Adipocyte (in vitro differentiated cells): Measurements from ENCODE around the gene ADAMTS17.

Source experiments
- DNase-seq: peaks from one replicate; pipeline ENCODE4 v3.0.0-alpha.2; 2015; ENCODE audit warnings: low read depth
- H3K27me3 ChIP-seq: replicated peaks from 2 replicates; pipeline ENCODE4 v1.7.0; 2013; ENCODE audit warnings: mild to moderate bottlenecking, low read length, moderate library complexity; ENCODE audit not compliant: control insufficient read depth, insufficient read depth
- H3K36me3 ChIP-seq: 2 replicates; pipeline ENCODE4 v1.7.0; 2013; ENCODE audit warnings: low read length, mild to moderate bottlenecking, moderate library complexity; ENCODE audit not compliant: control insufficient read depth, insufficient read depth, severe bottlenecking
- H3K4me1 ChIP-seq: 2 replicates; pipeline ENCODE4 v1.7.0; 2013; ENCODE audit warnings: mild to moderate bottlenecking, low read length, moderate library complexity; ENCODE audit not compliant: control insufficient read depth, insufficient read depth
- H3K4me3 ChIP-seq: 2 replicates; pipeline ENCODE4 v1.7.0; 2013; ENCODE audit warnings: mild to moderate bottlenecking, low read length, moderate library complexity
- H3K9ac ChIP-seq: 2 replicates; pipeline ENCODE4 v1.7.0; 2013; ENCODE audit warnings: mild to moderate bottlenecking, low read length, moderate library complexity
- H3K9me3 ChIP-seq: 2 replicates; pipeline ENCODE4 v1.7.0; 2013; ENCODE audit warnings: mild to moderate bottlenecking, low read length, moderate library complexity; ENCODE audit not compliant: control insufficient read depth

The ADAMTS17 gene

DNA sequence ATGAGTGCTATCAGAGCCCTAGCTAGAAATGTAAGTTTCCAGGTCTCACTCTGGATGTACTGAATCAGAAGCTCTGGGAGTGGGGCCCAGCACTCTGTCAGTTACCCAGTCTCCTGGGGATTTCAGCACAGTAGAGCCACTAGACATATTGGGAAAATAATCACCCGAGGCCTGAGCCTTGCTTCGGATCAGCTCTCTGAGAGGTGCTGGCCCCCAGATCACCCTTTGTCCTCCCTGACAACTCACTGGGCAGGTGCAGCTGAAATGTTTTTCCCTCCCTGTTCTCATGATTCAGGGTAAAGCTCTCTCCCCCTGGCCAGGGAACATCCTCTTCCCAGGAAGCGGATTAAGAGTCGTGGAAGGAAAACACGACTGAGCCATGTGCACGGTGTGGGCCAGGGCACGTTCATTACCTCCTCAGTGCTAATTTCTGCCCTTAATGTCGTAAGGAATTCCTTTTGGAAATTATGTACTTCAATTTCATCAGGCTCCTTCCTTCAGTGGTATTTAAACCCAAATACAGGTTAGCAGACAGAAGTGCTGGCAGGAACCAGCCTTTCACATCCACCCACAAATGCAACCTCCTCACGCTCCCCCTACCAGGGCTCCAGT is 311.8 kb downstream of the ADAMTS17 start:
- H3K9me3 ChIP-seq = peaks cover 15% of the 10 kb centered on the region
- H3K4me1 ChIP-seq = no peaks in the 10 kb centered on the region
- no peaks in the 10 kb centered on the region for H3K36me3 ChIP-seq
- no peak overlapping the region for H3K4me3 ChIP-seq
- no peaks in the 10 kb centered on the region for H3K27me3 ChIP-seq
- DNase-seq = no peak
- H3K9ac ChIP-seq = no peak overlapping the region

DNA sequence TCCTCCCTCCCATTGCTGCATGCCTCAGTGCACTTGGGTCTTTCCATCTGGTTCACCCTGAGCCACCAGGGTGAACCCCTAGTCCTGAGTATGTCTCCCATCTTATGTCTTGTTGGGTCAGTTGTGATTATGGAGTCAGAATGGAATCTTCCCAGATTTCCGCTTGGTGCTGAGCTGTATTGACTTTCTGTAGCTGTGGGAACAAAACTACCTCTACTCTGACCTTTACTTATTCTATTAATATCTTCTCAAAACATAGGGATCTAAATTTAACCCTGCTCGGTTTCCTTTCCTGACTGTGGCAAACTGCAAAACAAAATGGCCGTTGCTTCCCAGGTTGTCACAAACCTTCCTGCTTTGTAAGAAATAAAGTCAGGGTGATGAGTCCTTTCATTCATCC is 312.7 kb downstream of the ADAMTS17 start:
- no peak overlapping the region for H3K4me3 ChIP-seq
- H3K9ac ChIP-seq = no peak overlapping the region
- H3K4me1 ChIP-seq = no peaks in the 10 kb centered on the region
- peaks cover 4% of the 10 kb centered on the region for H3K27me3 ChIP-seq
- DNase-seq = no peak
- no peaks in the 10 kb centered on the region for H3K36me3 ChIP-seq
- peaks cover 15% of the 10 kb centered on the region for H3K9me3 ChIP-seq

GRCh38 chr15:100026041-100026440 is 315.7 kb downstream of the ADAMTS17 start:
- Histone ChIP-seq H3K4me1 (peaks cover 5% of the 10 kb centered on the region), H3K27me3 (peaks cover 17% of the 10 kb centered on the region), H3K9me3 (peaks cover 15% of the 10 kb centered on the region), H3K4me3 (no peak overlapping the region), H3K36me3 (no peaks in the 10 kb centered on the region), H3K9ac (no peak overlapping the region)
- DNase-seq = no peak

DNA sequence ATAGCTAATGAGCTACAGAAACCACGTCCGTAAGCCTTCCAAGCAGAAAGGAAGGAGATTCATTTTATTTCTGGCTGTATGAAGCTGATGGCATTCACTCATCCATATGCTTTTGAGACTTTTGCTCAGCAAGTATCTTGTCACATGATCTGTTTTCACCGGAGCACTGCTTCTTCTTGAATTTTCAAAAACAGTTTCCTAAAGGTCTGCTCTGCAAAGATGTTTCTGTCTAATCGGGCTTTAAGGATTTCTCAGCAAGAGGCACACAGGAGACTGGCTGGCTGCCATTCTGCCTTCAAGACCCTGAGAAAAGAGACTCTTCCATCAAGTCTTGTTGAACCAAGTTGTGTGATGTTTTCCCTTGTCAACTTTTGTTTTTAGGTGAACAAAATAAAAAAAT is 319.0 kb downstream of the ADAMTS17 start:
- no peak for DNase-seq
- Histone ChIP-seq H3K36me3 (no peaks in the 10 kb centered on the region), H3K4me3 (no peak overlapping the region), H3K4me1 (peaks cover 5% of the 10 kb centered on the region), H3K9ac (no peak overlapping the region), H3K9me3 (peaks cover 11% of the 10 kb centered on the region), H3K27me3 (peaks cover 24% of the 10 kb centered on the region)

GRCh38 chr15:100022391-100022790 is 319.4 kb downstream of the ADAMTS17 start:
- H3K4me1 ChIP-seq = peaks cover 5% of the 10 kb centered on the region
- H3K4me3 ChIP-seq = no peak overlapping the region
- no peak overlapping the region for H3K9ac ChIP-seq
- H3K9me3 ChIP-seq = peaks cover 7% of the 10 kb centered on the region
- DNase-seq = no peak
- H3K27me3 ChIP-seq = peaks cover 24% of the 10 kb centered on the region
- H3K36me3 ChIP-seq = no peaks in the 10 kb centered on the region

DNA sequence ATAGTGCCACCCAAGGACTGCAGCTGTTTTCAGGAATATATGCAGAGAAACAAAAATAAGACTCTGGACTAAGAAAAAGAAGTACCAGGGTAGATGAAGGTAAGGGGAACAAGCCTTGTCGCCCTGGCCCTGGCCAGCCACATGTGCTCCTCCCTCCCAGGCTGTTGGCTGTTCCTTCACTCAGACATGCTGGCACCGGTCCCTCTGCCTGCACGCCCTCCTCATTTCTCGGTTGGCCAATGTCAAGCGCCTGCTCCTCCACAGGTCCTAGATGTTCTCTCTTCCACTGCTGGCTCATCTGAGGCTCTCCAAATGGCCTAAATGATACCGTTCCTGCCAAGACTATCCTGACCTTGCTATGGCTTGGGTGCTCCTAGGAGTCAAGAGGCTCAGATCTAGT is 320.1 kb downstream of the ADAMTS17 start:
- Histone ChIP-seq H3K4me3 (no peak overlapping the region), H3K27me3 (peaks cover 24% of the 10 kb centered on the region), H3K9ac (no peak overlapping the region), H3K4me1 (peaks cover 5% of the 10 kb centered on the region), H3K9me3 (no peaks in the 10 kb centered on the region), H3K36me3 (no peaks in the 10 kb centered on the region)
- no peak for DNase-seq

- Histone ChIP-seq H3K27me3 (peaks cover 24% of the 10 kb centered on the region), H3K4me1 (peaks cover 5% of the 10 kb centered on the region), H3K9me3 (no peaks in the 10 kb centered on the region), H3K36me3 (no peaks in the 10 kb centered on the region), H3K4me3 (no peak overlapping the region), H3K9ac (no peak overlapping the region)
- DNase-seq = no peak
Observed at GRCh38 chr15:100020614-100021013, 321.2 kb downstream of the ADAMTS17 start.

DNA sequence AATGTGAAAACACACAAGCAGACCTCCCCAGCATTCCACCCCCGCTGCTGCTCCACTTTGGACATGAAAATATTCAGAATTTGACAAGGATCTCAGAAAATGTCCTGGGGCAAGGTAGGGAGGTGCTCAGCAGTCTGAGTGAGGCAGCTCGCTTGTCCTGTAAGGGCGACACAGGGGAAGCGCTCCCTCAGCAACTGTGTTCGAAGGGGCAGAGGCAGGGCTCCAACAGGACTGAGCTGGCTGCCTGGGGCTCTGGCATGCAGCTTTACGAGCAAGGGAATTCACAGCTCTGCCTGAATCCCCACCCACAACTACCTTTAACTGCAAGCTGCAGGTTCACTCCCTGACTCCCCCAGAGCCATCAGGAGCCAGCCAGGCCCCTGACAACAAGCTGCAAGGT is 321.6 kb downstream of the ADAMTS17 start:
- Histone ChIP-seq H3K27me3 (peaks cover 24% of the 10 kb centered on the region), H3K4me3 (no peak overlapping the region), H3K4me1 (peaks cover 5% of the 10 kb centered on the region), H3K36me3 (no peaks in the 10 kb centered on the region), H3K9me3 (no peaks in the 10 kb centered on the region), H3K9ac (no peak overlapping the region)
- no peak for DNase-seq

GRCh38 chr15:100019601-100020000 is 322.2 kb downstream of the ADAMTS17 start:
- no peak for DNase-seq
- H3K4me1 ChIP-seq = peaks cover 5% of the 10 kb centered on the region

GRCh38 chr15:100018191-100018590 is 323.6 kb downstream of the ADAMTS17 start:
- Histone ChIP-seq H3K4me3 (no peak overlapping the region), H3K9me3 (no peaks in the 10 kb centered on the region), H3K27me3 (peaks cover 16% of the 10 kb centered on the region), H3K36me3 (no peaks in the 10 kb centered on the region), H3K9ac (no peak overlapping the region), H3K4me1 (peaks cover 5% of the 10 kb centered on the region)
- DNase-seq = no peak

More at GRCh38 chr15:100019601-100020000, 322.2 kb downstream of the ADAMTS17 start:
- Histone ChIP-seq H3K36me3 (no peaks in the 10 kb centered on the region), H3K27me3 (peaks cover 23% of the 10 kb centered on the region), H3K9me3 (no peaks in the 10 kb centered on the region), H3K9ac (no peak overlapping the region), H3K4me3 (no peak overlapping the region)

DNA sequence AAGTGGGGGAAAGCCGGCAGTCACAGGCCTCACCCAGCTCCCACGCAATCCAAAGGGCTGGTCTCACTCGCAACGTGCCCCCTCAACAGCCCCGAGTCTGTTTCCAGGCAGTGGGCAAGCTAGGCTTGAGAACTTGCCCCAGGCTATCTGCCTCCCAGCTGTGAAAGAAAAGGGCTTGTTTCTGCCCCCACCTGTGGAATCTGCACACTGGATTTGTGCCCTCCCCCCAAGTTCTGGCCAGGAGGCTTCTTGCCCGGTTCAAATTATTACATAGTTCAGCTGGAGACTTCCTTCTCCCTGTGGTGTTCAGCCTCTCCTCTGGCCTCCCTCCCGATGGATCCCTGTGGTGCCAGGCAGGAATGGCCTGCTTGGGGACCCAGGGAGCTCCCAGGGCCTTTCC is 324.6 kb downstream of the ADAMTS17 start:
- H3K36me3 ChIP-seq = no peaks in the 10 kb centered on the region
- no peaks in the 10 kb centered on the region for H3K9me3 ChIP-seq
- H3K4me1 ChIP-seq = no peaks in the 10 kb centered on the region
- peaks cover 16% of the 10 kb centered on the region for H3K27me3 ChIP-seq
- DNase-seq = no peak
- no peak overlapping the region for H3K9ac ChIP-seq
- H3K4me3 ChIP-seq = no peak overlapping the region

DNA sequence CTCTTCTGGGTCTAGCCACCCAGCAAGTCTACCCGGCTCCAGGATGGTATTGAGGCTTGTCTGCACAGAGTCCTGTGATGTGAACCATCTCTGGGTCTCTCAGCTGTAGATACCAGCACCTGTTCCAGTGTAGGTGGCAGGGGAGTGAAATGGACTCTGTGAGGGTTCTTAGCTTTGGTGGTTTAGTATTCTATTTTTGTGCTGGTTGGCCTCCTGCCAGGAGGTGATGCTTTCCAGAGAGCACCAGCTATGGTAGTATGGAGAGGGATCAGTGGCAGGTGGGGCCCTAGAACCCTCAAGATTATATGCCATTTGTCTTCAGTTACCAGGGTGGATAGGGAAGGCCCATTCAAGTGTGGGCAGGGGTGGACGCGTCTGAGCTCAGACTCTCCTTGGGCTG is 325.1 kb downstream of the ADAMTS17 start:
- Histone ChIP-seq H3K9me3 (no peaks in the 10 kb centered on the region), H3K9ac (no peak overlapping the region), H3K36me3 (no peaks in the 10 kb centered on the region), H3K4me3 (no peak overlapping the region), H3K27me3 (peaks cover 13% of the 10 kb centered on the region), H3K4me1 (no peaks in the 10 kb centered on the region)
- DNase-seq = no peak
